Activated CD4-positive, alpha-beta T cell treated with anti-CD3 and anti-CD28 coated beads, Interleukin-2, amount 50 U/mL, for 4 hours (primary cell): ENCODE data around the gene CELF1.
A peak's percentile ranks its signal among the peaks of the same experiment; 100 is the strongest.

ENCODE experiments used
- DNase-seq, 2 experiments: peaks; one replicate each; pipeline ENCODE4 v3.0.0-alpha.2; 2020

Gene CELF1

DNA sequence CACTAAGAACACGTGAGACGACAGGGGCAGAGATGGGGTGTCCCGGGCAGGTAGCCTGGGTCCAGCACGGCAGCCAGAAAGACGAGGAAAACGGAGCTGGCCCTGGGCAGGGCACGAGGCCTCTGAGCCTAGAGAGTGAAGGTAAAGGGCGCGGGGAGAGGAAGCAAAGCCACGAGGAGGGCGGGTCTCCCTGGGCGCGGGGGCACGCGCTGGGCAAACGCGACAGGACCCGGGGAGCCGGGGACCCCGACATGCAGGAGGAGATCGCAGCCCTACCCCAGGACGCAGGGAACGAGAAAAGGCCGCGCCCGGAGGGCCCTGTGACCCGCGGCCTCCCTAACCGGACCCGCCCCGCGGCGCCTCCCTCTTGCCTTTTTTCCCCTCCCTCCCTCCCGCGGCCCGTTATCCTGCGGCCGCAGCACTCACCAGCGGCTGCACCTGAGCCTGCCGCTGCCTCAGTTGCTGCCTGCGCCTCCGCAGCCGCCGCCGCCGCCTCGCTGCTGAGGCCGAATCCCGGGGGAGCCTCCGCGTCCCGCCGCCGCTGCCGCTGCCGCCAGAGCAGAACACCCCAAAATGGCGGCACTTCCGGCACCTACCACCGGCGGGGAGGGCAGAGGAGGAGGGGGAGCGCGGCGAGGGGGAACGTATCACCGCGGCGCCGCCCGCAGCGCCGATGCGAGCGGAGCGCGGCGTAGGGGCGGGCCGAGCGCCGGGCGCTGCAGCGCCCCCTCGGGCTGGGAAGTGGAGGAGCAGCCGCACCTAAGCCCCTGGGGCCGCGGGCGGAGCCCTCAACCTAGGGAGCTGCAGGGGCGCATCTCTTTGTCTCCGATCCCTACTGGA lies at the start of gene CELF1:
Gene CELF1 (minus strand): TSS at position 567 of the 840 bp plus-strand sequence. CDS start 53,609 bp downstream, outside the sequence.
- DNase-seq = peak; percentile 89 to 90

DNA sequence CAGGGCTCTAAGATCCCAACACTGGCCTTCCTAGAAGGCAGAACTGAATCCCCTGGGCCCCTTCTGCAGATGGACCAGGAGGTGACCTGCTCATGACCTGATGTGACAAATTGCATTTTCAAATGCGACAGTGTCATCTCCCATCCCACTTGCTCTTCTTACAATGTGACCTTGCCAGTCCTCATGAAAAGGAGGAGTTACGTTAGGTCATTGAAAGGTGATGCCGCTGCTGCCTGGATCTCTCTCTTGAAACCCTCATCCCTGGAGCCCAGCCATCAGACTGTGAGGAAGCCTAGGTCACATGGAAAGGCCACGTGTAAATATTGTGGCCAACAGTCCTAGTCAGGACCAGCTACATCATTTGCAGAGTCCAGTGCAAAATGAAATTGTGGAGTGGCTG lies 47.0 kb upstream of the CELF1 start:
- no peak for DNase-seq

DNA sequence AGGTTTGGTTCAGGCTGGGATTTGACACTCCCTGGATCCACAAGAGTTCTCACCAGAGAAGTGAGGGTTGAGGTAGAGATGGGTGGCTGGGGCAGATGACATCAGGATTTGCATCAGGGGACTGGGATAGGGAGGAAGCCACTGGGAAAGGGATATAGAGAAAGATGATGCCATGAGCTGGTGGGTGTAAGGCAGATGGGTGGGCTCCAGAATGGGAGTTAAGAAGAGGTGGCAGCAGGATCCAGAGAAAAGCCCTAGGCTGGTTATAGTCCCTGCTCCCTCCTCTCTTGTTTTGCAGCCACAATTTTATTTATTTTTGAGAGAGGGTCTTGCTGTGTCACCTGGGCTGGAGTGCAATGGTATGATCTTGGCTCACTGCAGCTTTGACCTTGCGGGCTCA lies 43.0 kb upstream of the CELF1 start:
- no peak for DNase-seq

DNA sequence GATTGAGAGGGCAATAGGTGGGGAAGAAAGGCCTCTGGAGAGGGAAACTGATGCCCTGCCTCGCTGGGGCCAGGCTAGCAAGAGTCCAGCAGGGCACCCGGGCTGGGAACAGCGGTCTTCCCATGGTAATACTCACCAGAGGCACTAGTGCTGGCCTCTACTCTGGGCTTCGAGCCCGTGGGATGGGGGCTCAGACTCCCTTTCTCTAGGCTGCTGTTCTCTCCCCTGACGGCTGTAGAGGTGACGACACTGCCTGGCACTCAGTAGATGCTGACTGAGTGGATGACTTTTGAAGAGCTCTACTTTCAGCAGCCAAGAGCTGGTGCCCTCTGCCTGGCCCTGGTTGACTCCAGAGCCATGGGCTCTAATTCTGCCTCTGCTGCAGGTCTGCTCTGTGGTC lies 42.1 kb upstream of the CELF1 start:
- DNase-seq = no peak

DNA sequence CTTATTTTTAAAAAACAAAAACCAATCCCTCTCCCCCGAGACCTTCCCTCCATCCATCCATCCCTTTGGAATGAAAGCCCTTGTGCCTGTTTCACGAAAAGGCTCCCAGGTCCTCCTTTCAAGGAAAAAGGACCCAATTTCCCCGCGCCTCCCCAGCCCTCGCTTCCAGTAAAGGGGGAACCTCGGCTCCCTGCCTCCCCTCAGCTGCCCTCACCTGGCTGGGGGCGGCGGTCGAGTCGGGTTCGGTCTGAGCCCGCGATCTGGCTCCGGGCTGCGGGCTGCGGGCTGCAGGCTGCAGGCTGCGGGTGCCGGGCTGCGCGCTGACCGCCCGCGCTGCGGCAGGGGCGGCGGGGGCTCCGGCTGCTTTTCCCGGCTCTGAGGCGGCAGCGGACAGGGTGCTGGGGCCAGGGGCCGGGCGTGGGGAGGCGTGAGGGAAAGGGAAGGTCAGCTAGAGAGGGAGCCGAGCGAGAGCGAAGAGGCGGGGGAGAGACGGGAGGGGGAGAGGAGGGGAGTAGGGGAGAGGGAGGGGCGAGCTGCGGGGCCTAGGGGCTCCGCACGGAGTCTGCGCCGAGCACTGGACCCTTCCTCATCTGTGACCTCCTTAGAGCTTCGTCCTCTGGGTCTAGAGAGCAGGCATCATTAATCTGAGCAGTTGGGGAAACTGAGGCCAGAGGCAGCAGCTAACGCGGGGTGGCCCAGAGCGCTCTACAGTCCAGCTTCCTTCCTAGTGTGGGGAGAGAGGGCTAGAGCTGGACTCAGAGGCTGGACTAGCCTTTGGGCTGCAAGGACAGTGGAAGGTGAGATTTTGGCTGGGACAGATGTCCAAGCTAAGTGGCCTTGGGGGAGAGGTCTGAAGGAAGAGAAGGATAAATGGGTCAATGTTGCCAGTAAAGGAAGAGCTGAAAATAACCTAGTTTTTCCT lies 41.3 kb upstream of the CELF1 start, which contains the start of gene C1QTNF4:
Gene C1QTNF4 (minus strand): TSS at position 478 of the 922 bp plus-strand sequence. CDS start 3,601 bp downstream, outside the sequence.
- no peak for DNase-seq

DNA sequence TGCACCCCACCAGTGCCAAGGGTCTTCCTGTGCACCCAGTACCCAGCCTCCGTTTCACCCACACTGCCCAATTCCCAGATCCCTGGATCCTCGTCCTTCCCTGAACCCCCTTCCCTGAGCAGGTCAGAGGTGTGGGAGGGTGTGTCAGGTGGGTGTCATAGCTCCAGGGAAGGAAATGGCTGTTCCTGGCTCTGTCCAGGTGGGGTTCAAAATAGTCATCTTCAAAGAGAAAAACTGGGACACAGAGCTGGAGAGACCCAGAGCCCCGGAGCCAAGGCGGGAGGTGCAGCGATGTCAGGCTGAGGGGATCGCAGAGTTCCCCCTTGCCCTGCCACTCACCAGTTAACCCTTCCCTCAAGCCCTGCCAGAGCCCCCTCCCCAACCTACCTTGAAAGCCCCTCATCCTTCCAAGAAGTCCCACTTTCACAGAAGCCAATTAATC lies 40.6 kb upstream of the CELF1 start:
- no peak for DNase-seq

DNA sequence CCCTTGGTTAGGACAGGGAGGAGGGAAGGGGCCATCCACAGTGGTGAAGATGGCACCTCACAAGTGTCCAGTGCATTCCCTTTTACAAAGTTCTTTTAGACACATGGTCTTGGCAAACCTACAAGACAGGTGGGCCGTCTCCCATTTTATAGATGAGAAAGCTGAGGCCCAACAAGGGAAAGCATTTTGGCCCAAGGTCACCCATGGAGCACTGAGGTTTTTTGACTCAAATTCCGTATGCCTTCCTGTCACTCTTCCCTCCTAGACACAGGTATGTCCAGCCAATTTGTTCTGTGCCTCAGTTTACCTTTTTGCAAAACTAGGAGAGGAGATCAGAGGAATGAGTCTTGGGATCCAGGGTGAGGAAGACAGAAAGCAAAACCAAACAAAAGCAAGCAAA lies 40.0 kb upstream of the CELF1 start:
- no peak for DNase-seq

DNA sequence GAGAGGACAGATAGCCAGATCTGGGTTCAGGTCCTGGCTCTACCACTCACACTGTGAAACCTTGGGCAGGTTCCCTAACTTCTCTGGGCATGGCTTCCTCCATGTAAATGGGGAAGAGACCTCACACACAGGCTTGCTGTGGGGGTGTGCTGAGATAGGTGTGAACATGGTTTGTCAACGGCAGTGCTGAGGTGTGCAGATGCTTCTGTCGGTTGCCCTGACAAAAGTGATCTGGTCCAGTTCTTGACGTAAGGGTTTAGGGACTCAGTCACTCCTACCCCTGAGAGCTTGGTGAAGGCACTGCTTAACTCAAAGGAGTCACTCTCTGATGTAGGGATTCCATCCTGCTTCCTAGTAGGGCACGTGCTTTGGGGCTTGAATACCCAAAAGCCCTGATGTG lies 39.3 kb upstream of the CELF1 start:
- DNase-seq = no peak

DNA sequence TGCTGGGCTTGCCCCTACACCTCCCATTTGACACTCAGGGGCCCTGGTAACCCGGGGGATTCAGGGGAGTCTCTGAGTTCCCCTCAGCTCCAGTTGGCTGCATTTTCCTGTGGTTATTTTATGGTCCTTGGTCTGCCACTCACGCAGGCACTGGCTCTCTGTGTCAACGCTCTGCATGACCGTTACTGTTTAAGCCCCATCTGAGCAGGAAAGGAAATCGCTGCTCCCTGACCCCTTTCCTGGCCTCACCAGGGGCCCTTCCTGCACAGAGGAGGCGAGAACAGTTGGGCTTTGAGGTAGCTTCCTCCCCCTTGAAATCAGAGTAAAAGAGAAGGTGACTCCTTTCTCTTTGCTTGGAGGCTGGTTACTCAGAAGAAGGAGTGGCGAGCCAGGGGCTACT lies 38.8 kb upstream of the CELF1 start:
- no peak for DNase-seq

DNA sequence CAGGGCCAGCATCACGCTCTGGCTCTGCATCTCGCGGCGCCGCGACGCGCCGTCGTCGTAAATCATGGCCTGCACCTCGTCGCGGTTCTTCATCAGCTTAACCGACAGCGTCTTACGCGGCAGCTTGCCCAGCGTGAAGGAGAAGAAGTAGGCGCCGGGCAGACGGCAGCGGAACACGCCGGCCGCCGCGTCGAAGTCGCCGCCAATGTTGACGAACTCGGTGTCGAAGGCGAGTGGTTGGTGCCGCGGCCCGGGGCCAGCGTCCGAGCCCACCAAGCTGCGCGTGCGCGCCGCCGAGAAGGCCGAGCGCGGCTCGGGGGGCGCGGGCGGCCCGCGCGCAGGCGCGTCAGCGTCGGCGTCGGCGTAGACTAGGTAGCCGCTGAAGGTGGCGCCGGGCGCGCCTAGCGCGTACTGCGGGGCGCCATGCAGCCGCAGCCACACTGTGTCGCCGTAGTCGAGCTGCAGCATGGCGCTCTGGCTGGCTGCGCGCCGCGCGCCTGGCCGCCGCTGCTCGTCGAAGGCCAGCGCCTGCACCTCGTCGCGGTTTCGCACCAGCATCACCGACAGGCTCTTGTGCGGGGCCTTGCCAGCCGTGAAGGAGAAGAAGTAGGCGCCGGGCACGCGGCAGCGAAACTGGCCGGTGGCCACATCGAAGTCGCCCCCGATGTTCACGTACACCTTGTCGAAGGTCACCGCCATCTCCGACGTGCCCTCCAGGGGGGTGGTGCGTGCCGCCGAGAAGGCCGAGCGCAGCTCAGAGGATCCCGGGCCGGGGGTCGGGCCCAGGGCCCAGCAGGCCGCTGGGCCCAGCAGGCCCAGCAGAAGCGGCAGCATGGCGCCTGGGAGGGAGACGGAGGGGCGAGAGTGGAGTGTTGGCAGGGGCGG lies 37.3 kb upstream of the CELF1 start:
- no peak for DNase-seq

DNA sequence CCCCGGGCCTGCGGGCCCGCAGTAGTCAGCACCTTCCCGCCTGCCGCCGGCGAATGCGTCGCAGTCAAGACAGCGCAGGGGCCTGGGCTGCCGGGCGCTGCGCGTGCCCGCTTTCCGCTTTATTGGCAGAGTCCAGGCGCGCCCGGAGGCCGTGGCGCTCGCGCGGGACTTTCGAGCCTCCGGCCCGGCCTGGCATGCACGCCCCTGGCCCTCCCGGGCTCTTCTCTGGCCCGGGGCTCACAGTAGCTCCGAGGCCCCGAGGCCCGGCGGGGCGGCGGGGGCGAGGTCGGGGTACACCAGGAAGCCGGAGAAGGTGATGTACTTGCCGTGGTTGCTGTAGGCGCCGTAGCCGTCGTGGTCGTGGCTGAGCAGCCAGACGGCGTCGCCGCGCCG lies 36.6 kb upstream of the CELF1 start:
- no peak for DNase-seq

DNA sequence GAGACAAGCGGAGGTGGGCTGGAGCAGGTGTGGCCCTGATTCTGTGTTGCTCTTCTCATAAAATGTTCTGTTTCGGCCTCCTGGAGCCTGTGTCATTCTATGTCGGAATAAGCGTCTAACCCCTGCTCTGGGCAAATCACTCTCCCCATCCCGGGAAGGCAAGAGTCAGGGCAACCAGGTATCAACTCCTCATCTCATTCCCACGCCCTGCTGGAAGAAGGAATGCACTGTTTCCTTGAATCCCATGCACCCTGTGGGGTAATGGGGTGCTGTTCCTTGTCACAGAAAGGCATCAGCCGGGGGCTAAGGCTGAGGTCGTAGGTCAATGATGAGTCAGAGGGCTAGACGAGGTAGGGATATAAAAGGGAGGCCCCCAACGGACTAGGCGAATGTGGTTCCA lies 36.2 kb upstream of the CELF1 start:
- no peak for DNase-seq

DNA sequence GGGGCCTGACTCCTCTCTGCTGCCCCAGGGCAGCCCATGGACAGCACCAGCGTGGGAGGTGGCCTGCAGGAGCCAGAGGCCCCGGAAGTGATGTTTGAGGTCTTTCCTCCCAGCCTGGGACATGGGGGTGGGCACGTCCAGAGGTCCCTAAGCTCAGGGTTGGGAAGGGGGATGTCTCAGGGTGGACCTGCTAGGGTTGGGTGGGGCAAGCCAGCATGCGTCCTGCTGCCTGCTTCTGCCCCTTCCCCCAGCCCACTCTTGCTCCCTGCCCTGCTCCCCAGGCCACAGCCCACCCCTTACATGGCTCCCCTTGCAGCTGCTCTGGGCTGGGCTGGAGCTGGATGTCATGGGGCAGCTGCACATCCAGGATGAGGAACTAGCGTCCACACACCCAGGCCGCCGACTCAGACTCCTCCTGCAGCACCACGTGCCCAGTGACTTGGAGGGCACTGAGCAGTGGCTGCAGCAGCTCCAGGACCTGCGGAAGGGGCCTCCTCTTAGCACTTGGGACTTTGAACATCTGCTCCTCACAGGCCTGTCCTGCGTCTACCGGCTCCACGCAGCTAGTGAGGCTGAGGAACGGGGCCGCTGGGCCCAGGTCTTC lies 34.9 kb upstream of the CELF1 start:
- no peak for DNase-seq

DNA sequence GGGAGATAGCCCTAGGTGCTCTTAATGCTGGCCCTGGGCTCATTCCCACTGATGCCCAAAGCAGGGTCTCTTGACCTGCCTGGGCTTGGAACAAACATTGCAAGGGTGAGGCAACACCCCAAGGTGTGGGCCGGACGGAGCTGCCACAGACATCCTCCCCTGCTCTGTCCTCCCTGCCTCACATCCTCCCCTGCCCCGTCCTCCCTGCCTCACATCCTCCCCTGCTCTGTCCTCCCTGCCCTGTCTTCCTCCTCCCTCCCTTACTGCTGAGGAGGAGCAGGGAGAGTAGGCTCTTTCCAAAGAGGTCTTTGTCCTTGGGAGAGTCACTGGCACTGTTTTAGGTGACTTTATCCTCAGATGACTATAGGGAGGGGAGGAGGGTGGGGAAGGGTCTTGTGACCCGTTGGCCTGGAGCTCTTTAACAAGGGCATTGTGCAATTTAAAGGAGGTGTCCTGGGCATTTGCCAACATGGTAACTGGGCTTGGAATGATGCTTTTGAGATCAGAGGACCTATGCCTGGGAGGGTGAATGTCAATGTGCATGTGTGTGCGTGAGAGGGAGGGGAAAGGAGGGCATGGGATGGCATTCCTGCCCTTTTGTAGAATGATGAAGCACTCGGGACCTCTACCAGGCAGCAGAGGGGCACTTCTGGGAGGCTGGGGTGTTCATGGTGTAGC lies 34.2 kb upstream of the CELF1 start:
- no peak for DNase-seq

DNA sequence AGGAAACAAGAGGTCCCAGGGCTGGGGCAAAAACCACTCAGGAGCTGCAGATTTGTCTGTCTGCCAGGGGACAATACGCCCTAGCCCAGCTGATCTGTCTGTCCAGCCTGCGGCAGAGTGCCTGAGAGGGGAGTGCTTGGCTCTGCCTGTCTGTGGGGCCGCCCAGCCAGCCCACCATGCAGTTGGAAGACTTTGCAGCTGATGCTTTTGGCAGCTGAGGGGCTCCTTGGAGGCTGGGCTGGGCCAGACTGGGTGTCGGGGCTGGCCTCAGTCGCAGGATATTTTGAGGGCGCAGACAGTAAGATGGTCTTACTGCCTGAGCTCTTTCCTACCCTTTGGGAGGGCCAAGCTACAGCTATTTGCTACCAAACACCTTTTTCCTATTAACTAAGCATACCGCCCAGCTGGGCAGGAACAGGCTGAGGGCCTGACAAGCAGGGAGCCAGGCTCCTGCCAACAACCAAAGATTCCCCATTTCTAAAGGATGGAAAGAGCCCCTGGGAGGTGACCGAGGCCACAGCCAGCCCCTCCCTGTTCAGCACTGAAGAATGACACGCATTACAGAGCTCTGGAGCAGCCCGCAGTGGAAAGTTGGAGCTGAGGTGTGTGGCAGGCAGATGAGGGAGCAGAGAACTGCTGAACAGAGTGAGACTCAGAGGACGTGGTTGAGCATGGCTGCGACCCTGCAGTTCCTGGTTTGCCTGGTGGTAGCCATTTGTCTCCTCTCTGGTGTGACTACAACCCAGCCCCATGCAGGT lies 33.3 kb upstream of the CELF1 start, which contains the start of gene FAM180B:
Gene FAM180B (plus strand): TSS at position 581 of the 758 bp plus-strand sequence. CDS start 91 bp downstream, at position 672.
- no peak for DNase-seq

DNA sequence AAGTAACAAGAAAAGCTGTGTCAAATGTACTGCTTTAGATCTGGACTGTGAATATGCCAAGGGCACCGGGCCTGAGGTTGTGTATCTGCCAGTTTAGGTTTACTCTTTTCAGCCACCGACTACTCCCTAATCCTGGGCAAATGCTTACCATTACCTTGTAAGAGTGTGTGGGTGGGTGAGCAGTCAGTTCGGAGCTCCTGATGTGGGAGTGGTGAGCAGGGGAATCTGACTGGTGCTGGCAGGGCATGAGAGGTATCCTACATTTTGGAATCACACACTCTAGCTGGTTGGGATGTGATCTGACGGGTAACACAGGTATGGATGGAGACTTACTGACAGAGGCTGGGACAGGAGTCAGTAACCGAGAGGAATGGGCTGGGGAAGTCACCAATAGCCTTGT lies 30.9 kb upstream of the CELF1 start:
- DNase-seq = no peak

DNA sequence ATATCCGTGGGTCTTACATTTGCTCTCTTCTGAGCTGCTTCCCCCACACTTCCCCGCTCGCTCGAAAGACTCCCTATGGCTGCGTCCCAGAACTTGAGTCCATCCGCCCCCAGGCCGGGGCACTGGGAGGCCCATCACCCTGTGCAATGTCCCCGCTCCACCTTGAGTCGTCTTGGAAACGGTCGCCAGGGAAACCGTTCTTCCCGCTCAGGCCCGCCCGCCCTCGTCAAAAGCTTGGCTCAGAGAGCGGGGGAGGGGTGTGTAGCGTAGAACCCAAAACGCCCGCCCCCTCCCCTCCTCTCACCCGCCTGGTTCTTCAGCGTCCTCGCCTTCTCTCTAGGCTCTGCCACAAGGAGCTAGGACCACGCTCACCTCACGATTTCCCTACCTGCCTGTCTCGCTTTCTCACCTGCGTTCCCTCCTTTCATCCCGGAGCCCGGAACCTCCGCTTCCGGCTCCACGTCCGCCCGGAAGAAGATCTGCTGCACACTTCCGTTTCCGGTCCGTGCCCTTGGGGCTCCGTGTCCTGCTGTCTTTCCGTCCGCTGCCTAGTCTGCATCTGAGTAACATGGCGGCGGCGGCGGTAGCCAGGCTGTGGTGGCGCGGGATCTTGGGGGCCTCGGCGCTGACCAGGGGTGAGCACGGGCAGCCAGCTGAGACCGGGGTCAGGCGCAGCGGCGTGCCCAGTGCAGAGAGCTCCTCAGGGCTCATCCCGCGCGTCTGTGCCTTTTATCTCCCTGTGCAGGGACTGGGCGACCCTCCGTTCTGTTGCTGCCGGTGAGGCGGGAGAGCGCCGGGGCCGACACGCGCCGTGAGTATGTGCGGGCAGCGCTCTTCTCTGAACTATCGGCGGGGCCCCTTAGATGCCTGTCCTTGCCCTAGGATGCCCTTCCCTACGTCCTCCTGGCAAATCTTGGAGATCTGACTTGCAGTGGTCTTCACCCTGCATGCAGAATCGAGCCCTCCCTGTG lies 25.9 kb upstream of the CELF1 start, which contains the start of the genes KBTBD4 and NDUFS3:
Gene KBTBD4 (minus strand): TSS at position 447 of the 971 bp plus-strand sequence. CDS start 19 bp downstream, at position 428.
Gene NDUFS3 (plus strand): TSS at position 551 of the 971 bp plus-strand sequence. CDS start 18 bp downstream, at position 569.
- peak; percentile 81 for DNase-seq

DNA sequence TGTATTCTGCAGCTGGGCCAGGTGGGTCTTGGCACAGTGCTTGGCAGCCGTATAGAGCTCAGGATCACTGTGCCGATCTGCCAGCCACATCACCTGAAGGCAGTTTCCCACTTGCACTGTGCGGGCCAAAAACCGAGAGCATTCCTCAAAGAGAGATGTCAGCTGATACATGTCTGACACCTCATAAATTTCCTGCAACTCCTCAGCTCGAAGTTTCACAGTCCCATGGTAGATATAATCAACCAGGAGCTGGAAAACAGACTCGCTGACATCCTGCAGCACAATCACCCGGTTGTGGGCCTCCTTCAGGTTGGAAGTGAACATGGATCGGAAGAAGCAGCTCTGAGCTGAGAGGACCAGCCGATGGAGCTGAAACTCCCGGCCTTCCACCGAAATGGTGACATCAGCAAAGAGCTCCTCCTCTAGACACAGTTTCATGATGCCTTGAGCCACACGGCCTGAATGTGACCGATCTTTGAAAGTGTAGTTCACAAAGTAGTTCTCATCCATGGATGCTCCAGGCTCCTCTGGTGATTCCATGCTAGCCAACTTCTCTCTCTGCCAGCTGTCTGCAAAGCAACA lies 24.6 kb upstream of the CELF1 start:
- no peak for DNase-seq

DNA sequence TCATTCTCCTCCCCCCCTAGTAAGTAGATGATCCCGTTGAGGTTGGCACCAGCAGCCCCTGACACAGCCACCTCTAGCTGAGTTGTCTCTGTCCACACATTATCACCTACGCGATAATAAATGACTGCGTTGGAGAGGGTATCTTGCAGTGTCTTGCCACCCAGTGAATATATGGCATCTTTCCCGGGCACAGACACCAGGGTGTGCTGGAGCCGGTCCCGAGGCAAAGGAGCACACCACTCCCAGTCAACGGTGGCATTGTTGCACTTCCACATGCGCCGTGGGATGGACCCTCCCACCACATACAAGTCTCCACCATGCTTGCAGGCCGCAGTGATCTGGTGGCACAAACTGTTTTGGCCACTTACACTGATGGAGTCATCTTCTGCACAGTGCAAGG lies 20.4 kb upstream of the CELF1 start:
- DNase-seq = no peak
